ENCODE data around the gene REEP3.

The REEP3 gene

DNA sequence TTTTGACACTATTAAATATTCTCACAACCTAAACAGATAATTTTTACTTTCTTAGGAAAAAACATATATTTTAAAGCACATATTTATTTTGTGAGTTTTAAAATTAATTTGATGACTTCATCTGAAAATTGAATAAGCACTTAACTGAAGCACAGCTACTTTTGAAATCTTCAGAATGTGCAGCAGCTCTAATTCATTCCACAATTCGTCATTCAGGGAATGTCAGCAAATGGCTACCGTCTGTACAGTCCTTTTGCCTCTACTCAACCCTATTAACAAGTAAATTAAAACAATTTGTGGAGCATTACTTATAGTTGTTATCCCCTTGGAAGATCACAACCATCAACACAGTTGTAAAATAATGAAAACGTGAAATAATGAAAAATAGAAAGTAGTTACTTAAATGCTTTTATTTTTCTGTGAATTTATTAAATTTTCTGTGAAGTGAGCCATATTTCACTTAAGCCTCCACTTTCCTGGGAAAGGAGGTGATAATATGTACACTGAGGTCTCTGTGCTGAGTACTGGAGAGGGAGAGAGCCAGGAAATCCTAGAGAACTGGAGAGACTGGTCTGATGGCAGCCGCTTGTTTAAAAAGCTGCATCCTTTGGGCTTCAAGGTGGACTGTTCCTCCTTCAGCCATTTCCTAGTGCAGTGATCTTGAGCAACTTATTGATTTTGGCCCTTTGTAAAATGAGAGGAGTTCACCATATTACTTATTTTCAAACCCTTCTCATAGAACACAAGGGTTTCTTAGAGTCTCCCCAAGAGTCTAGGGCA is 70.6 kb downstream of the REEP3 start:
- DNase-seq = no peak

DNA sequence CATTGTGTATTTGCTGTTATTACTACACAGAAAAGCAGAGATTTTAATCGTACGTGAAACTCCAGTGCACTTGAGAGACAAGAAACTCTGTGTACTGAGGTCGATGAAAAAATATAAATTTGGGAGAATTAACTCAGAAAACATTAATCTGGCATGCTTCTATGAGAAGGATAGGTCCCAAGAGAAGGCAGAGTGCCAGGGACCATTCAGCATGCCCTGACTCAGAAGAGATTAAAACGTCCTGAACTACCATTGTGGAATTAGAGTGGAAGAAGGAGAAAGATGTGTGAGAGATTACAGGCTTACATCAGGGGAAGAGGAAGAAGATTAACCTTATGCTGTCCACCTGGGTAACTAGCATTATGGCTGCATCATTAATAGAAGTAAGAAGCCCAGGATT is 72.4 kb downstream of the REEP3 start:
- no peak for DNase-seq

DNA sequence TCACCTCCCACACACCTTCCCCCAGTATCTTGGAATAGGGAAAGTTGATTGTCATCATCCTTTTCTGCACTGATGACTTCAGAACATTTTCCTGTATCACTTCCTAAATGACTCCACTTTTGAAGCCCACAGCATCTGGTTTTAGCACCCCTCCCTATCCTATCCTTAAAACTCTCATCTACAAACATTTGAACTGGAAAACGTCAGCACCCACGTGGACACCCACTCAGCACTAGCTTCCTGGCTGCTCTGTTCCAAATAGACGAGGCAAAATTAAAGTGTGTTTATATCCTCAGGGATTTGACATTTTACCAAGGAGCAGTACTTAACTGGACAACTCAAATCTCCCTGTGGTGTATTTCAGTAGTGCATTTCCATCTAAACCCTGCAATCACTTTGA is 73.9 kb downstream of the REEP3 start:
- DNase-seq = no peak

DNA sequence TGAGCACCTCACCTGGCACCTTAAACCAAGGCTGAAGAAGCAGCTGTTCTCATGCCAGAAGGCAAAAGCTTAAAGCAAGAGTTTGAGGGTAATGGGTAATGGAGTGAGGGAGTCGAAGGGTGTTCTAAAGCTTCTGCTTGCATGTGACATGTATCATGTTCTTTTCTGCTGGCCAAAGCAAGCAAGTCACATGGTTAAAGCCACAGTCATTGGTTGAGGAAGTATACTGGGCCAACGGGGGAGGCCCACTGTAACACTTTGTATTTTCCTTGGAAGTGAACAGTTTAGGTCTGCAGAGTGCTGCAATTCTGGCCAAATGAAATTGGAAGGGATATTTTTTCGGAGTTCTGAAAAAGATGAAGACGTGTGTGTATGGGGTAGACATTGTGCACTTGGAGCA is 75.7 kb downstream of the REEP3 start:
- no peak for DNase-seq

DNA sequence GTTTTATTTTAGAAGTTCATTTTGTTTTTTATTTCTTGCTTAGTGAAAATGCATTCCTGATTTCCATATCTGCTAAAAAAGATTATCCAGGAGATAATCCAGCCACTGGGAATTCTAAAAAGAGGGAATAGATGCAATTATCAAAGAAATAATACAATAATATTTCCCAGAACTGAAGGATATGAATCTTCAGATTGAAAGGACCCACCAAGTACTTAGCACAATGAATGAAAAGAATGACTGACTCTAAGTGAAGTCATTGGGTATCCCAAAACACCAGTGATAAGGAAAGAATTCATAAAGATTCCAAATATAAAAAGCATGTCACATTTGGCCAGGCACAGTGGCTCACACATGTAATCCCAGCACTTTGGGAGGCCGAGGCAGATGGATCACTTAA is 79.3 kb downstream of the REEP3 start:
- no peak for DNase-seq

DNA sequence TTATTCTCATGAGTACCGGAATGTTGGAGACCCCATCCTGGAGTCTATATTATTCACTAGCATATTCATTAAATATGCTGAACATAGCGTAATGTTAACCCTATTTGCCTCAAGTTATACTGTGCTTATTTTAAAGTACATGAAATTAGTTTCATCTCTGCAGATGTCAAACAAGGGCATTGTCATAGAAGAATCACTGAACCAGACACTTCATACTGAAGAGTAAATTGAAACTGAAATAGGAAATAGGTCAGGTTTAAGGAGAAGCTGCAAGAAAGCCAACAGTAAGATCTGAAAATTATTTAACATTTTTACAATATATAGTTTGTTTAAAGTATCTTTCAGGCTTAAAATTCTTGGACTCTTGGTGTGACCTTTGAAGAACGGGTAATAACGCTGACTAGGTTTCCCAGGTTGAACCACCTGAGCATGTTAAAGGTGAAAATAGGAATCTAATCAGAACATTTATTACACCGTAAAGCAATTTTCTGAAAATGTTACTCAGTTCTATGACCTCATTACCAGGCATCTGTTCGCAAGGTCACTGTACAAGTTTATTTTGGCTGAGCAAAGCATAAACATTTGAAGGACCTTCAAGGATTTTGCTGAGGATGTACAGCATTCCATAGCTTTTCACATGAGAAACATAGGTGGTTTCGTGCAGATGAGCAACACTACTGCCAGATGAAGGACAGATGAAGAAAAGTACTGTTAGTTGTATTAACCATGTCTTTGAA is 82.7 kb downstream of the REEP3 start:
- no peak for DNase-seq

DNA sequence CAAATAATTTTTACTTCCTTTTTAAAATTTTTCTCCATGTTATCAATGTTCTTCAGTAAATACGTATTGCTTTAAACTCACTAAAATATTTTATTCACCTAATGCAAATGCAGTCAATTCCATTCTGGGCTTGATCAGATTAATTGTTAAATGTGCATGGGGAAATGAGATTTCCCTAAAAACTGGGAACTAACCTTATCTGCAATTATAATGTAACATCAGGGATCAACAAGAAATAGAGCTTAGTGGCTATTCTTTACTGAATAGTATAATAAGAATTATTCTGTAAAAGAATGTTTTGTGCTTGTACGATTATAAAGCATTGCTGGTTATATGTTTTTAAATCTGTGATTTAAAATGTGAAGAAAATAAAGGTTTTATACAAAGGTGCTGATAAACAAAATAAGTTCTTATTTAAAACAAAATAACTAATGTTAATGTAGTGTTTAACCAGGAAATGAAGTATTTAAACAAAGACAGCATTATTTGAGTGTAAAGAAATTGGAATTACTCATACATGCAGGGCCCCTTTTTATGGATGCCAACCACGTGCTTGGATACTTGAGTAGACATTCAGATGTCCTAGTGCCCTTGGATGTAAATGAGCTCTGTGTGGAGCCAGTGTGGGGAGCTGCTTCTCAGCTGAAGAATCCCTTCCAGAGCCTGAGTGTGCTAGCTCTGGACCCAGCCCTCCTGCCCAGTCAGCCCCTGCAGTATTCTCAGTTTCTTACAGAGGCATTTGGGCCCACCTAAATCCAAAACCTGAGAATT is 84.2 kb downstream of the REEP3 start:
- DNase-seq = no peak

DNA sequence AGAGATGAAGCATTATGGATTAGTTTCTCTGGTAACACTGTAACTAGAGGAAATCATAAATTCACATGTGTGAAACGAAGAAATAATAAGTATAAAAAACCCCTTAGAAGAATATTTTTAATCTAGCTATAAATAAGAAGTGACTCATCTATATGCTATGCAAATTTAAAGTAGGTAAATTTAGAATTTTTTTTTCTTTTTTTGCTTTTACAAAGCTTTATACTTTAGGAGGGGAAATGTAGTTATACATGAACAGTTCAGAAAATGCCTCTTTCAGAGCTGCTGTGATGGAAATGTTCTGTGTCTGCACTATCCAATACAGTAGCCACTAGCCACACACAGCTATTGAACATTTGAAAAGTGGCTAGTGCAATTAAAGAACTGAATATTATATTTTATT is 87.3 kb downstream of the REEP3 start:
- DNase-seq = no peak

DNA sequence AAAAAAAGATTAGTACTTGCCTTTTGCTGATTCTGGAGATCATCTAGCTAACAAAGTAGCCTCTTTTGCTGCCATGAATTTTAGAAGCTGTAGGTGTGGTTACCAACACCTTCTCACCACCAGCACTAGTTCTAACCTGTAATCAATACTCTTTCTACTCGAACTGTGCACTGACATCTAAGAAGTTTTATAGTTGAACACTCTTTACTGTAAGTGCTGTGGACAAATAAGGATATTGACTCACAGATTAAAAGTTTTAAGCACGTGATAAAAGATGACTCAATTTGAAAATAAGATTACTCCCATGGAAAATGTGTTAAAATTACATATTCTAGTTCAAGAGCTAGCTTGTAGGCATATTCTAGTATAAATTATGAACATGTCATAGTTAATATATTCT is 89.9 kb downstream of the REEP3 start:
- DNase-seq = no peak

DNA sequence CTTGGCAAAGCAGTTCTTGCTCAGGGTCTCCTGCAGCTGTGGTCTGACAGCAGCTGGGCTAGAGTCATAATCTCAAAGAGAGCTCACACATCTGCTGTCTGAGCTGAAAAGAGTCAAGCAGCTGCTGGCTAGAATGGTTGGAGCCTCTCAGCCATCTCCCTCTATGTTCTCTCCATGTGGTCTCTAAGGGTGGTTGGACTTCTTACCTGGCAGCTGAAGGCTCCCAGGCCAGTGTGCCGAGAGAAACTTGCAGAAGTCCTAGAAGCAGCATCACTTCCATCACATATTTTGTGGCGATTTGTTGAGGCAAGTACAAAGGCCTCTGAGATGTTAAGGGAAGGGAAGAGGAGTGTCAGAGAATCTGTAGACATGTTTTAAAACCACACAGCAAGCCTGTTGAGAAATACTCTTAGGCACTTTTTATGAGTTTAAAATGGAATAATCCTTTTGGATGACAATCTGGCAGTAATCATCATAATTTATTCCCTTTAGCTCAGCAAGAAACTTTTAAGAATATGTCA is 93.2 kb downstream of the REEP3 start:
- DNase-seq = no peak

DNA sequence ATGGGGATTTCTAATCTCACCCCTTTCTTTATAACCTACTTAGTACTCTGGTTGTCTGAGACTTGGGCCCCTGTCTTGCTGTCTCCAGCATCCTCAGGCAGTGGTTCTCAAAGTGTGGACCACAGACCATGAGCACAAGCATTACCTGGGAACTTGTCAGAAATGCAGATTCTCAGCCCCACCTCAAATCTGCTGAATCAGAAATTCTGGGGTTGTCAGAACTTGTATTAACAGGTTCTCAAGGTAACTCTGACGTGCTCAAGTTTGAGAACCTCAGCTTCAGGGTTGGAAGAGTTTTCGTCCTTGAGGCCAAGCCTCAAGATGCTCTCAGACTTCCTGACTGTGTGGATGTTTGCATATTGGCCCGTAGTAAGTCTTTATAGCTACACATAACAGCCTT is 97.4 kb downstream of the REEP3 start:
- no peak for DNase-seq

DNA sequence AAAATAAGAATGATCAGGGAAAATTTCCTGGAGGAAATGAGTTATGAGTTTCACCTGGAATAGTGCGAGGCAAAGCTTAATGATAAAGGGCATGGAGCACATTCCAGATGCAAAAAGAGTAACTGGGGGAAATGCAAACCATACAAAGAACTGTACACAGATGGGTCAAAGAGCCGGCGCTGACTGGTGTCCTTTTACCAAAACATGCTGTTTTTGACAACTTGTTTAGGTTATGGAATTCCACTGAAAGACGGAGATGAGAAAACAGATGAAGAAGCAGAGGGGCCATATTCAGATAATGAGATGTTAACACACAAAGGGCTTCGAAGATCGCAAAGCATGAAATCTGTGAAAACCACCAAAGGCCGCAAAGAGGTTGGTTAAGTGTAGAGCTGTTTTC is 98.2 kb downstream of the REEP3 start:
- DNase-seq = no peak

DNA sequence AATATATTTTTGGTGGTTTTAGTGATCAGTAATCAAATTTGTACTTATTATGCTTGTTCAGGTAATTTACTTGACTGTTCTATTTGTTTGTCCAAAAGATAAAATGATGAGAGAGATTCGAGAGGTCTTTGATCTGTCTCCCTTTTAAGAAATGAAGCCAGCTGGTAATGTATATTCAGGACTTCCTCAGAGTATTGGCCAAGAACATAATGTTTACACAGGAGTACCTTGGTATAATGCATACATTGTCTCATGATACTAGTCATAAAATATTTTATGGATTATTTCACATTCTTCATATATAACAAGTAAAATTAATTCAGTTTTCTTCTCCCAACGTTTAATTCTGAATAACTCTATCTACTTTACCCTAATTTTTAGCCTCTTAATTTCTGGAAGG is 100.9 kb downstream of the REEP3 start:
- no peak for DNase-seq

DNA sequence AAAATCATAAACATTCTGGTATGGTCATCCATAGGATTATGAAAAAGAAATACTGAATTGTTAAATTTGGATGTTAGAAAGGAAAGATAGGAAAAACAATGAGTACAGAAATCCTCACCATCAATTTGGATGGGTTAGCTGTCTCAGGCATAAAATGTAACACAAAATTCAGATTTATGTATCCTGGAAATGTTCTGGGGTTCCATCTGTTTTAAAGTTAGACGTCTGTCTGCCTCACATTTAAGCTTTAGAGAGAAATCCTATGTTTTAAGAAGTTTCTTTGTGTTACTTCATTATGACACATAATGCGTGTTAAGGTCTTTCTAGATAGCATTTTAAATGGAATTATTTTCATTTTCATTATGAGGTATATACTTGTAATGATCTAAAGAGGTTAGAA is 103.5 kb downstream of the REEP3 start:
- no peak for DNase-seq

DNA sequence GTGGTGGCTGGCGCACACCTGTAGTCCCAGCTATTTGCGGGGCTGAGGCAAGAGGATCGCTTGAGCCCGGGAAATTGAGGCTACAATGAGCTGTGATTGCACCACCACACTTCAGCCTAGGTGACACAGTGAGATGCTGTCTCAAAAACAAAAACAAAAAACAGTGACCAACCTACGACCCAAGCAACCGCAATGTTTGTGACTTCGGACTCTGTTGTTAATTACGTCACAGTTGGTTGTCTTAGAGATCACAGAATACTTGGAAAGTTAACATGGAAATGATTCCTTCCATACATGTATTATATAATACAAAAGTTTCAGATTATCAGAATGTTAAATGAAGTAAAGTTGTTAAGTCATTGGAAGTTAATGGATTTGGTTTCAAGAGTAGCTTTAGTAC is 106.2 kb downstream of the REEP3 start:
- DNase-seq = no peak

DNA sequence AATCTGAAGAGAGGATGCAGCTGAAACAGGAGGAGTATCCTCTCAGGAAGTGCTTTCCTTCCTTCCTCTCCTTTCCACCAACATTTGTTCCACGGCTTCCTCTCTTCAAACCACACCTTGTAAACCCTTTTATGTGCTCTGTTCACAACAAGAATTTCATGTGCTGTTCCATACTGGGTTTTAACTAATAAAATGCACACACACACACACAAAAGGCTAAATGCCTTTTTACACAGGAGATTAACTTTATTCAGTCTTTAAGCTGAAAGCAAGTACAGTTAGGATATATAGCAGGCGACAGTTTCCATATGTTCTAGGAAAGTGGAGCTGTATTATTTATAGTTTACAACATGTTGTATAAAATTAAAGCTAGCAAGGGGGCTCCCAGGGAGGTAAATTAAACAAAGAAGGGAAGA is 106.7 kb downstream of the REEP3 start:
- DNase-seq = no peak

DNA sequence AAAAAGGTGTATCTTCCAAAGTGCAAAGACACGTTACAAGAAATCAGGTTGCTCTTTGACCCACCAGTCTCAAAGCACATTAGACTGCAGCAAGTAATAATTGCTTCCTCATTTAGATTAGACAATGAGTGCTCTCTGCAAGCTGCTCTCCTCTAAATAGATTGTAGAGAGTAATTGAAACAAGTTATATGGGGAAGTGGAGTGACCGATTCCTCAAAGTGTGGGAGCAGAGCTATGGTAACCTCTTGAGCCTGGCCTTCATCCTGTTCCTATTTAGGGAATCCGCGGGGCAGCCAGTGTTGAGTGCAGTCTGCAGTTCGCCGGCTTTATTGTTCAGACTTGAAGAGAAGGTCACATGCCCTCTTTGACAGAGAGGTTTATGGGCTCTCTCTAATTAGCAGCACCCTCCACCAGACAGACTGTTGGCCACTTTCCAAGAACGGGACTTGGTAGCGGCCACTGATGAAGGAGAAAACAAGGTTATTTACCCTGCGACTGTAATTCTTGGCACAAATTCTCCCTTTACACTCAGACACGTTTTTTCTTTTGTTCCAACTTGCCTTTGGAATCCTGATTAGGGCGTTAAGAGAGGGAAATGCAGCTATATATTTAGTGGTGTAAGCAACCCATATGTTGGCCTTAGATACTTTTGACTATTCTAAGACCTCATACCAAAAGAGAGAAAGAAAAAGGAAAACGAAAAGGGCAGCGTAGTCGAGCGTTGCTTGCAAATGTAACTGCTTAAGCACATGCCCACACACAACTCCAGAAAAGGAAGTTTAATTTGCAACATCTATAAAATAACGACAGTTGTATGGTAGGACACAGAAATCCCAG is 107.5 kb downstream of the REEP3 start:
- DNase-seq = no peak

DNA sequence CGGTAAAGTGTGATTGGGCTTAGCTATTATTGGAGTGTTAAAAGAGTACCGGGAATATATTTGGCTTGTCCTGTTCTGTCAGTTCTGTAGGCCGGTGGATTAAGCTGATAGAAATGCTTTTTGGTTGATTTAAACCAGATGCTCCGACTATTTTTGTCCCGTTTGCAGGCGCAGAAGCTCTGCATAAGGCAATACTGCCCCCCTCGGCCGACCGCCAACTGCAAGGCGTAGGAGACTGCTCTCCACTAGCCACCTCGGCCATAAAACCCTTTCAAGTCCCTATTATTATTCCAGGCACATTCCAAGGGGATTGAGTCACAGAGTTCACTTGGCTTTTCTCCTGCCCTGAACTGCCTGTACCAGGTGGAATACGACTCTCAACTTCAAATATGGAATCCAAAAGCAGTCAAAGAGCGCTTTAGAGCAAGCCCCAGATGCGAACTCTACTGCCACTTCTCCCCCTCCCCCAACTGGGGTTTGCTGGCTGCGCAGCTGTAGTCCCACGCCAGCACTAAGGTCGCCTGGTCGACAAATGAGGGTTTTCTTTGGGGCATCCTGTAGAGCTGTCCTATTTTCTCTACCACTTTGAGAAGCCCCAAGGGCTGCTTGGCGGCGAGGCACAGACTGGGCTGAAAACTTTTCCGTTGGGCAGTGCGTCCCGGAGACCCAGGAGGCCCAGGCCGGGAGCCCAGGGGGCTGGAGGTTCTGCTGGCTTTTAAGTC is 108.3 kb downstream of the REEP3 start:
- peak; percentile 78 for DNase-seq

DNA sequence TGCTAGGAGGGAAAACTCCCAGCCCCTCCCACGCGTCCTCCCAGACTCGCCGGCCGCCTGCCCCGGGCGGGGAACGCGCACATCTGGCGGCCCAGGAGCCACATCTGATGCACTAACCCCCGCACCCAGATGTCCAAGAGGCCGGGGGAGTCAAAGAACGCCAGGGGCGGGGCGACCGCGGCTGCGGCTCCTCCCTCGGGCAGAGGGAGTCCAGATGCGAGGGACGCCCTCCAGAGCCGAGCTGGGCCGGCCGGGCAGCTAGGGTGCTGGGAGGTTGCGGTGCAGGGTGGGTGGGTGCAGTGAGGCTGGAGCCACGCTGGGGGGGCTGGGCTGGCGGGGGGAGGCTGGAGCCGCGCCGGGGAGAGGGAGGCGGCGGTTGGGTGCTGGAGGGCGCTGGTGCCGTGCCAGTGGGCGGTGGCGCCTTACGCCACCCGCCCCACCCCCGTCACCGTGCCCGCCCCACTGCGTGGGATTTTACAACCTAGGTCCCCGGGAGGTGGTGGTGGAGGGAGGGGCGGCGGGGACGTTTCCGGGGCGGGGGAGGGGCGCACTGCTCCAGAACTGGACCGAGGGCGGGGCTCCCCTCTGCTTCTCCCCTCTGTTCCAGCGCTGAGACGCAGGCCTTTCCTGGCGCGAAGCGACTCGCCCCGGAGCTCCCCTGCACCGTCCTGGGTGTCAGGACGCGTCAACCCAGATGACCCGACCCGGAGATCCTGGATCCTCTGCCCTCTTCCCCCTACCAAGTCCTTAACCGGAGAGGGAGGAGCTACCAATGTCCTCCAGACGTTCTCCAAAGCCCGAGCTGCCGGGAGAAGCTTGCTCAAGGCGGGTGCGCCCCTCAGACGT is 109.1 kb downstream of the REEP3 start:
- peak; percentile 81 for DNase-seq

DNA sequence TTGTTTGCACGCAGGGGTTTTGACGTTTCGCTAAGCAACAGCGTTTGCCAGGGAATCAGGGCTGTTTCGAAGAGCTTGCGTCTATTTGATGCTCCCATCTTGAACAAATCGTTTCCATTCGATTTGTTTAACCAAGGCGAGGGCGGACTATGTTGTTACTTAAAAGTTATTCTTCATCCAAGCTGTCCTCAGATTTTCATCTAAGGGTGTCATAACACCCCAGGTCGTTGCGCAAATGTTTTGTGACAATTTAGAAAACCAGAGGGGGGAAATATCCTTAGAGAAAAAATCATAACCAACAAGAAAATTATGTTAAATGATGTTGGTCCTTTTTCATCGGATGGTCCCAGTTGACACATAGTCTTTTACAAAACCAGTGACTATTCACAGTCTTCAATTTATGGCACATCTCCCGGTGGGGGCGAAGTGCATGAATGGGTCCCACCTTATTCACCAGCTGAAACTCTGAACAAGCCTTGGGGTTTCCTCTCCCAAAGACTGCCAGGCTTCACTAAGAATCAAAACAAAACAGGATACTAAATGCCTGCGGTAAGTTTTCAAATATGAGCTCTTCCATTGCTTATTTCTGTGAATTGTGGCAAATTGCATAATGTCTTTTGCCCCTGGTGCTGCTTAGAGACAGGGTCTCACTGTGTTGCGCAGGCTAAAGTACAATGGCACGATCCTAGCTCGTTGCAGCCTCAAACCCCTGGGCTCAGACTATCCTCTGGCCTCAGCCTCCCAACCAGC is 109.9 kb downstream of the REEP3 start:
- no peak for DNase-seq
